CD4-positive, alpha-beta T cell (primary cell): ENCODE results near the gene TAS2R60. TPM values are rescaled to one million over a fixed set of nuclear protein-coding genes. Genes with fewer than 3 reads are reported as not detected.

ENCODE experiments used
- ATAC-seq: fragments of 200-7000 bp; cut with Tn5 transposase; one replicate; pipeline ENCODE4 v1.10.0; 2022; ENCODE audit warnings: mild to moderate bottlenecking; ENCODE audit not compliant: poor library complexity
- CTCF ChIA-PET: fragments of 350-600 bp; sonication (Branson Sonifier 250); formaldehyde crosslinking; loops from one replicate; lab custom pipeline; 2021; ENCODE audit warnings: antibody characterized with exemption, inconsistent platforms; lab: Charles Lee
- POLR2A ChIA-PET: fragments of 350-600 bp; sonication (Branson Sonifier 250); formaldehyde crosslinking; loops from one replicate; lab custom pipeline; 2021; ENCODE audit warnings: antibody characterized with exemption, inconsistent platforms; lab: Charles Lee
- DNase-seq, 14 experiments: peaks; one replicate each; pipeline ENCODE4 v3.0.0-alpha.2; 2013 to 2020; ENCODE audit warnings: mixed read lengths in 2 of 14
- H3K27ac ChIP-seq, 2 donors: one replicate each; pipeline versions ENCODE4 v1.5.1 to v1.7.0; 2013; ENCODE audit warnings: low read length in 2 of 2, low read depth in 1 of 2, mild to moderate bottlenecking in 1 of 2
- H3K27me3 ChIP-seq, 2 experiments: 1 replicate in 1 of 2; 2 replicates in 1 of 2; pipeline versions ENCODE4 v1.6.1 to v1.7.0; 2013; ENCODE audit warnings: low read length in 2 of 2, control low read depth in 1 of 2, mild to moderate bottlenecking in 1 of 2, moderate library complexity in 1 of 2; ENCODE audit not compliant: insufficient read depth in 2 of 2, control insufficient read depth in 1 of 2
- H3K36me3 ChIP-seq: one replicate; pipeline ENCODE4 v1.6.1; 2013; ENCODE audit warnings: low read length, control low read depth; ENCODE audit not compliant: insufficient read depth
- H3K4me1 ChIP-seq: one replicate; pipeline ENCODE4 v1.6.1; 2013; ENCODE audit warnings: low read length, control low read depth; ENCODE audit not compliant: insufficient read depth
- H3K4me3 ChIP-seq: one replicate; pipeline ENCODE4 v1.5.1; 2013; ENCODE audit warnings: mild to moderate bottlenecking, low read length, moderate library complexity
- H3K9me3 ChIP-seq, 2 experiments: 1 replicate in 1 of 2; 2 replicates in 1 of 2; pipeline versions ENCODE4 v1.6.1 to v1.7.0; 2013; ENCODE audit warnings: low read length in 2 of 2, mild to moderate bottlenecking in 2 of 2, control low read depth in 1 of 2, moderate library complexity in 1 of 2; ENCODE audit not compliant: control insufficient read depth in 1 of 2, insufficient read depth in 1 of 2
- H3K27ac Mint-ChIP-seq: one replicate; pipeline ENCODE4 v1.8.0; 2020; ENCODE audit warnings: mixed read lengths
- H3K27me3 Mint-ChIP-seq: one replicate; pipeline ENCODE4 v1.8.0; 2021; ENCODE audit warnings: mixed read lengths
- H3K36me3 Mint-ChIP-seq: one replicate; pipeline ENCODE4 v1.8.0; 2021; ENCODE audit warnings: low read depth, mixed read lengths
- H3K4me1 Mint-ChIP-seq: one replicate; pipeline ENCODE4 v1.8.0; 2021; ENCODE audit warnings: low read depth, mixed read lengths
- H3K4me3 Mint-ChIP-seq: one replicate; pipeline ENCODE4 v1.8.0; 2020; ENCODE audit warnings: mild to moderate bottlenecking, mixed read lengths
- H3K9me3 Mint-ChIP-seq: one replicate; pipeline ENCODE4 v1.8.0; 2020; ENCODE audit warnings: mixed read lengths
- CTCF ChIP-seq: fragments of 200-600 bp; IDR thresholded peaks from one replicate; pipeline ENCODE4 v1.8.0; 2022; ENCODE audit warnings: antibody characterized with exemption, mild to moderate bottlenecking
- intact Hi-C, 2 experiments: fragments of 100-400 bp; cut with DNase I in 1 of 2; cut with micrococcal nuclease in 1 of 2; formaldehyde crosslinking; loops; one replicate each; pipeline versions ENCODE4 v1.15.1 to v1.9.0; 2023 to 2025; cut with DNase I, micrococcal nuclease
- total RNA-seq, 174 experiments: library from RNA in 2 of 174; stranded (reverse) in 2 of 174; gene quantifications; one replicate each; pipeline ENCODE4 v1.2.3 and lab custom pipeline; 2021 to 2026

Gene TAS2R60
- total RNA-seq, 2 experiments from 2014 or later: 0.47 to 0.61 TPM

GRCh38 chr7:143444063-143444782 is 970 bp downstream of the TAS2R60 start:
- ATAC-seq (no peak), DNase-seq (no peak)
- intact Hi-C loops: no loop called here
- no peak for TF ChIP-seq CTCF
- Mint-ChIP-seq H3K4me1 (no peaks in the 10 kb centered on the region), H3K27me3 (no peaks in the 10 kb centered on the region), H3K36me3 (peaks cover 12% of the 10 kb centered on the region), H3K4me3 (no peak overlapping the region), H3K9me3 (no peaks in the 10 kb centered on the region), H3K27ac (no peak overlapping the region)
- ChIA-PET POLR2A (no interaction called here), CTCF (no interaction called here)
- Histone ChIP-seq H3K9me3 (no peaks in the 10 kb centered on the region), H3K4me3 (no peak overlapping the region), H3K27me3 (no peaks in the 10 kb centered on the region), H3K4me1 (no peaks in the 10 kb centered on the region), H3K27ac (no peak overlapping the region), H3K36me3 (peaks cover 4% of the 10 kb centered on the region)

GRCh38 chr7:143444785-143445184 is 1.5 kb downstream of the TAS2R60 start:
- no peak overlapping the region for H3K27ac Mint-ChIP-seq
- no peak overlapping the region for H3K4me3 ChIP-seq
- H3K9me3 ChIP-seq: no peaks in the 10 kb centered on the region
- POLR2A ChIA-PET: no interaction called here
- peaks cover 4% of the 10 kb centered on the region for H3K36me3 ChIP-seq
- no peak for ATAC-seq
- no peak for DNase-seq
- no peak overlapping the region for H3K27ac ChIP-seq
- no peaks in the 10 kb centered on the region for H3K4me1 Mint-ChIP-seq
- CTCF ChIA-PET: no interaction called here
- TF ChIP-seq CTCF: no peak
- H3K27me3 Mint-ChIP-seq: no peaks in the 10 kb centered on the region
- H3K4me1 ChIP-seq: no peaks in the 10 kb centered on the region
- H3K27me3 ChIP-seq: no peaks in the 10 kb centered on the region
- peaks cover 12% of the 10 kb centered on the region for H3K36me3 Mint-ChIP-seq
- H3K4me3 Mint-ChIP-seq: no peak overlapping the region
- intact Hi-C loops: no loop called here
- no peaks in the 10 kb centered on the region for H3K9me3 Mint-ChIP-seq

- no peaks in the 10 kb centered on the region for H3K9me3 Mint-ChIP-seq
- ATAC-seq: no peak
Observed at GRCh38 chr7:143447466-143447865, 4.2 kb downstream of the TAS2R60 start.

More at GRCh38 chr7:143447466-143447865, 4.2 kb downstream of the TAS2R60 start:
- no peak overlapping the region for H3K4me3 ChIP-seq
- Mint-ChIP-seq H3K4me3 (no peak overlapping the region), H3K36me3 (peaks cover 15% of the 10 kb centered on the region), H3K4me1 (peaks cover 8% of the 10 kb centered on the region), H3K27me3 (no peaks in the 10 kb centered on the region), H3K27ac (no peak overlapping the region)
- H3K27ac ChIP-seq: no peak overlapping the region
- ChIA-PET CTCF (no interaction called here), POLR2A (no interaction called here)
- peaks cover 4% of the 10 kb centered on the region for H3K36me3 ChIP-seq
- no peaks in the 10 kb centered on the region for H3K27me3 ChIP-seq
- DNase-seq: no peak
- no peaks in the 10 kb centered on the region for H3K9me3 ChIP-seq
- intact Hi-C loops: no loop called here
- TF ChIP-seq CTCF: no peak
- no peaks in the 10 kb centered on the region for H3K4me1 ChIP-seq
